GM12865 (cell line): Measurements from ENCODE around the gene ITPR2.

ENCODE experiments used
- DNase-seq: peaks from one replicate; pipeline ENCODE4 v3.0.0; 2010; ENCODE audit warnings: low read depth
- H3K4me3 ChIP-seq: 2 replicates; pipeline ENCODE4 v1.5.1; 2011; ENCODE audit warnings: mild to moderate bottlenecking, low read depth, low read length, control low read depth
- TF ChIP-seq, protein P1 (sequence below): IDR thresholded peaks from 2 replicates; pipeline ENCODE4 v1.5.1; 2011; ENCODE audit warnings: low read length, control low read depth, low read depth, inconsistent platforms; ENCODE audit not compliant: insufficient read depth; ENCODE audit errors: missing control alignments

Gene ITPR2

GRCh38 chr12:26564391-26564790, 268.6 kb downstream of the ITPR2 start:
- no peak overlapping the region for H3K4me3 ChIP-seq
- DNase-seq = no peak
- TF ChIP-seq, protein P1, sequence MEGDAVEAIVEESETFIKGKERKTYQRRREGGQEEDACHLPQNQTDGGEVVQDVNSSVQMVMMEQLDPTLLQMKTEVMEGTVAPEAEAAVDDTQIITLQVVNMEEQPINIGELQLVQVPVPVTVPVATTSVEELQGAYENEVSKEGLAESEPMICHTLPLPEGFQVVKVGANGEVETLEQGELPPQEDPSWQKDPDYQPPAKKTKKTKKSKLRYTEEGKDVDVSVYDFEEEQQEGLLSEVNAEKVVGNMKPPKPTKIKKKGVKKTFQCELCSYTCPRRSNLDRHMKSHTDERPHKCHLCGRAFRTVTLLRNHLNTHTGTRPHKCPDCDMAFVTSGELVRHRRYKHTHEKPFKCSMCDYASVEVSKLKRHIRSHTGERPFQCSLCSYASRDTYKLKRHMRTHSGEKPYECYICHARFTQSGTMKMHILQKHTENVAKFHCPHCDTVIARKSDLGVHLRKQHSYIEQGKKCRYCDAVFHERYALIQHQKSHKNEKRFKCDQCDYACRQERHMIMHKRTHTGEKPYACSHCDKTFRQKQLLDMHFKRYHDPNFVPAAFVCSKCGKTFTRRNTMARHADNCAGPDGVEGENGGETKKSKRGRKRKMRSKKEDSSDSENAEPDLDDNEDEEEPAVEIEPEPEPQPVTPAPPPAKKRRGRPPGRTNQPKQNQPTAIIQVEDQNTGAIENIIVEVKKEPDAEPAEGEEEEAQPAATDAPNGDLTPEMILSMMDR = no peak

GRCh38 chr12:26563552-26563951, 269.4 kb downstream of the ITPR2 start:
- H3K4me3 ChIP-seq = no peak overlapping the region
- TF ChIP-seq, protein P1 = no peak
- no peak for DNase-seq

GRCh38 chr12:26557326-26557725, 275.7 kb downstream of the ITPR2 start:
- no peak for DNase-seq
- no peak overlapping the region for H3K4me3 ChIP-seq
- TF ChIP-seq, protein P1 = no peak

DNA sequence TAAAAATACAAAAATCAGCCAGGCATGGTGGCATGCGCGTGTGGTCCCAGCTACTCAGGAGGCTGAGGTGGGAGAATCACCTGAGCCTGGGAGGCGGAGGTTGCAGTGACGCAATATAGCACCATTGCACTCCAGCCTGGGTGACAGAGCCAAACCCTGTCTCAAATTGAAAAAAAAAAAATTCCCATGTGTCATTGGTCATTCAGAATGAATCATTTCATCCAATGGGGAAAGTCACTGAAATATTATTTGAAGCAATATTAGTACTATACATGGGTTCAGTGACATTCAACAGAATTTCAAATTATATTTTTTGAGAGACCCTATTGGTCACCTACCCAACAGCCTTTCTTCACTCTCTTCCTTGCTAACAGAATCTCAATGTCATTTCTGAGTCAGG, 276.1 kb downstream of the ITPR2 start:
- TF ChIP-seq, protein P1 = no peak
- DNase-seq = no peak
- H3K4me3 ChIP-seq = no peak overlapping the region

DNA sequence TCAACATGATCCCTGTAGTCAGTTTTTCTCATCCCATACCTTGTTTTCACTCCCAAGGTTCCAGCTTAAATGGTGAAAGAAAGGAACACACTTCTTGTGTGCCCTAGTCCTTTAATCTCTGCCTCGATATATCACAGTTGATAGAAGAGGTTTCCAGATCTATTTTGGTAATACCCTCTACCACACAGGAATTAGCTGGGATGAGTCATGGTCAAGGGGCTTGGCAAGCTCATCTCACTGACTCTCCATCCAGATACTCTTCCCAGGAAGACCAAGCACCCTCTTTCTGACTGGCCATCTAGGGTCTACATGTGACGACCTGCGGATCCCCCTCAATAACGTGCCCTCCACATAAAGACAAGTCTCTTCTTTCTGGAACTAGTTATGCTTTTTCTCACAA, 277.9 kb downstream of the ITPR2 start:
- no peak overlapping the region for H3K4me3 ChIP-seq
- no peak for DNase-seq
- TF ChIP-seq, protein P1 = no peak

DNA sequence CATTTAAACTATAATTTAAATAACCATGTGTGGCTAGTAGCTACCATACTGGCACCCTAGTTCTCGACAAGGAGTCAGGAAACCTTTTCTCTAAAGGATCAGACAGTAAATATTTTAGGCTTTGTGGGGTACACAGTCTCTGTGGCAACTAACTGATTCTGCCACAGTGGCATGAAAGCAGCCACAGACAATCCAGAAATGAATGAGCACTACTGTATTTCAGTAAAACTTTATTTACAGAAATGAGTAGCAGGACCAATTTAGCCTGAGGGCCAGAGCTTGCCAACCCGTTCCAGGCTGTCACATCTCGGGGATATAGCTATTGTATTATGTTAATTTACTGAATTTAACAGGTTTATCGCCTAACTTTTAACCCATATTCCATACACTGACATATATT, 278.7 kb downstream of the ITPR2 start:
- peak; percentile 41 for DNase-seq
- TF ChIP-seq, protein P1 = no peak
- no peak overlapping the region for H3K4me3 ChIP-seq

DNA sequence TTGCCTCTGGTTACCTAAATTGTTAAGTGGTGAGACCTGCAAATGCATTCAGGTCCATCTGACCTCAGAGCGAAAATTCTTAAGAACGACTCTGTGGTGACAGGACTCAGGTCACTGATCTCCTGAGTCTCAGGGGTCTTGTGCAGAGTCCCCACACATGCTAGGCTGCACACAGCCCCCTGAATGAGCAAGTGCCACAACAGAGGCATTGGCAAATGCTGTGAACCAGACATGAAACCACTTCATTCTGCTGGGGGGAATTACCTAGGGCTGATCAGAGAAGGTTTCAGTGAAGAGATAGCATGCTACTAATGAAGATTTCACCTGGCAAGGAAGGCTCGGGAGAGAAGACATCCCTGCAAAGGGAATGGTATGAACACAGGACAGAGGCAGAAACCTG, 281.6 kb downstream of the ITPR2 start:
- DNase-seq = peak; percentile 7
- H3K4me3 ChIP-seq = no peak overlapping the region
- TF ChIP-seq, protein P1 = no peak
